ENCODE data around the gene SERPINA3.

SERPINA3 gene

GRCh38 chr14:94650806-94651805 is 38.9 kb downstream of the SERPINA3 start:
- FAIRE-seq (no peak), DNase-seq (ENCODE audit: insufficient read length, low spot score) (no peak)

GRCh38 chr14:94653321-94653720 is 41.1 kb downstream of the SERPINA3 start:
- DNase-seq (ENCODE audit: insufficient read length, low spot score) (no peak), FAIRE-seq (no peak)

DNA sequence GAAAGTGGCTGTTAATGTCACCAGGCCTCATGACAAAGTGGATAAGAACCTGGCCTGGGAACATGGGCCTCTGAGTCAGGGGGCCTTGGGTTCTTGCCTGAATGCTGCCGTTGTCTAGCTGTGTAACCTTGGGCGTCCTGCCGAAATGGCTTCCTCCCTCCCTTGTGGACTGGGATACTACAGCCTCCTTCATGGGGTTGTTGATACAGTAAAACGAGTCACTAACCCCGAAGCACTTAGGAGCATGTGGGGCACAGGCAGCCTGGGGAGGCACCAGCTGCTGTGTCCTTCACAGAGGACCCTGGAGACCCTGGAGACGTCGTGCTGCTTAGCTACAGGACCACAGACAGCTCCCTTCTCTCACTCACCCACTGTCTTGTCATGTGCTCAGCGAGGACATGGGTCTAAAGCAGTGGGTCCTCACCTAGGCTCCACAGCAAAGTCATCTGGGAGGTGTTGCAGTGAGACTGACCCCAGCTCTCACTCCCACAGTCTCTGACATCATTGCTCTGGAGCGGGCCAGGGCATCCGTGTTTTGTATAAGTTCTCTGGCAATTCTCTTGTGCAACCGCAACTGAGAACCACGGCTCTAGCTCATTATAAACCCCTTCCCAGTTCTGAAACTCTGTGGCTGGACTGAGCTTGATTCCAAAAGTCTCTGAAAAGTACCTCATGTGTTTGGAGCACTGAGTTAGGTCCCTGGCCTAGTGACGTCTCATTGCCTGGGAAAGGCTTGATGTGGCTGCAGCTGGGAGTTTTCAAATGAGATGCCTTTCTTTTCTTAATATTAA is 42.1 kb downstream of the SERPINA3 start:
- no peak for DNase-seq (ENCODE audit: insufficient read length, low spot score)
- FAIRE-seq, result no peak

- DNase-seq (ENCODE audit: insufficient read length, low spot score), result no peak
- FAIRE-seq, result no peak
These were observed 43.0 kb downstream of the SERPINA3 start for GRCh38 chr14:94655169-94655710.

GRCh38 chr14:94656043-94656442 is 43.9 kb downstream of the SERPINA3 start:
- FAIRE-seq, result no peak

DNA sequence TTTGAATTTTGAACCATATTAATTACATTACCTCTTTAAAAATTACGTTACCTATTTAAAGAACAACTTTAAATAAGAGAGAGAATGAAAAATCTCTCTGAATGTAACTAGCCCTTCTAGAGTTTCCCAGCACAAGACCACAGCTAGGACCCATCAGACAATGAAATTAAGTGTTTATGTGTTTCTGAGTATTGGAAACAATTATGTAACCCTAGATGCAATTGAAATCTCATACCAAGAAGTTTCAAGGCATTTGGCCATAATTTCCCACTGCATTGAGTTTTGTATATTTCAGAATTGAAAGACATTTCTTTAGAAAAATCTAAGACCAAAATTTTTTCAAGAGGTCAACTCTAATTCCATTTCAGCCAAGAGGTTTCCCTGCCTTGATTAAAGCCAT is 47.1 kb downstream of the SERPINA3 start:
- DNase-seq (ENCODE audit: insufficient read length, low spot score), result no peak
- no peak for FAIRE-seq

More at GRCh38 chr14:94656043-94656442, 43.9 kb downstream of the SERPINA3 start:
- no peak for DNase-seq (ENCODE audit: insufficient read length, low spot score)

DNA sequence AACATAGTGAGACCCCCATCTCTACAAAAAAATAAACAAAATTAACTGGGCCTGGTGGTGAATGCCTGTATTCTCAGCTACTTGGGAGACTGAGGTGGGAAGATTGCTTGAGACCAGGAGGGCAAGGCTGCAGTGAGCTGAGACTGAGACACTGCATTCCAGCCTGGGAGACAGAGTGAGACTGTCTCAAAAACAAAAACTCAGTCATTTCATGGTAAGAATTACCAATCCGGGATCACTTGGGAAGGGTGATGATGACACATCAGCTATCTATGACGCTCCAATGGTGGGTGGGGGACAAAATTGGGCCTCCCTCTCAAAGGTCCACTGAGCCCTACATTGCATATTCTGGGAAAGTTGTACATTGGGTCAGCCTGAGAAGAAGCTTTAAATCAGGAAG is 47.7 kb downstream of the SERPINA3 start:
- DNase-seq (ENCODE audit: insufficient read length, low spot score), result no peak
- FAIRE-seq, result no peak

DNA sequence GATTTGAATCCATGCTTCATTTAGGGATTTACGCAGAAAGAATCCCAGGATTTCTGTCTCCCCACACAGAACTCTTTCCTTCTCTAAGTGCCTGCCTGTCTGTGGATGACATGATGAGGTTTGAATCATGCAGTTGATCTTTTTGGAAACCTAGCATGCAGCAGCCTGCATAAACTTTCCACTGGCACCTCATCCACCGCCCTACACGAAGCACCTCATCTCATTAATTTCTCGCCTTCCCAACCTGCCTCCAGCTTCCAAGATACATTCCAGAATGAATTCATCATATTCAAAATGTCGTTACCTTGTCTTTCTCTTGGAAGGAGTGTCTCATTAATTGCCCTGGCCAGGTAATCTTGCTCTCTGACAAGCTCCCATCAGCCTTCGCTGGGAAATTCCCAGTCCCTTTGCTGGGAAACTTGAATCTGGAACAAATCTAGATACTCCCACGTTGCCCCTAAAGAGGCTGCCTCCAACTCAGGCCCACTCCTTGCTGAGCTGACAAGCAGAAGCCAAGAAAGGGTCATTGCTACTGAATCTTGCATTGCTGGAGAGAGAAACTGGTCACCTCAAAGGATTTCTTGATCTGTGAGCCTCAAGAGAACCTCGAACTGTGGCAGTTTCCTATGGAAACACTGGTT is 48.2 kb downstream of the SERPINA3 start:
- no peak for FAIRE-seq
- DNase-seq (ENCODE audit: insufficient read length, low spot score), result no peak

GRCh38 chr14:94663538-94663937 is 51.3 kb downstream of the SERPINA3 start:
- DNase-seq (ENCODE audit: insufficient read length, low spot score), result no peak
- no peak for FAIRE-seq

DNA sequence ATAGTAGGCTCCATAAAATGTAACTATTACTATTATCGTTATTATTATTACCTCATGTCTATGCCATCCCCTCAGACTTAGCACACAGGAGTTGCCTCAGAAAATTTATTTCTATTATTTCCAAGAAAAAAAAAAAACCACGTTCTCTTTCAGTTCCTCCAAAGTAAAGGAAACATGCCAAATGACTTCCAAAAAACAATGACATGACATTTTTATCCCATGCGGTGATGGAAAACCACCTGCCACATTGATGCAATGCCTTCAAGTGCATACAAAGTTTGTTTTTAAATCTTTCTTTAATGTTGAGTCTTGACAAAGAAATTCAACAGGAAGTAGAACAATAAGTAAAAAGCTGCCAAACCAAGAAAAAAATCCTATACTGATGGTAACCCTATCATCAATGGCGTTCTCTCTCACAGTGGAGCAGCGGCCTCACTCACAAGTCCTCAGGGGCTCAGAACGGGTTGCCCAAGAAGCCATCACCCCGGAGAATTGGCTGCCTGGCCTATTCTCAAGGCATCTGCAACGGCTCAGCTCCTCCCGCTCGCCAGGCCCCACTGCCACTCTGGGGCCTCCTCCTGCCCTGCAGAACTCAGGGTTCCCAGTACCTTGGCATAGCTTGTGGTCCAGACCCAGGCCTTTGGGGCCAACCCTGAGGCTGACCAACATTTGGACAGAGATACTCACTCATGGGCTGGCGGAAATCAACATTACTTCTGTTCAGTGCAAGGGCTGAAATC is 51.9 kb downstream of the SERPINA3 start:
- FAIRE-seq (no peak), DNase-seq (ENCODE audit: insufficient read length, low spot score) (no peak)

DNA sequence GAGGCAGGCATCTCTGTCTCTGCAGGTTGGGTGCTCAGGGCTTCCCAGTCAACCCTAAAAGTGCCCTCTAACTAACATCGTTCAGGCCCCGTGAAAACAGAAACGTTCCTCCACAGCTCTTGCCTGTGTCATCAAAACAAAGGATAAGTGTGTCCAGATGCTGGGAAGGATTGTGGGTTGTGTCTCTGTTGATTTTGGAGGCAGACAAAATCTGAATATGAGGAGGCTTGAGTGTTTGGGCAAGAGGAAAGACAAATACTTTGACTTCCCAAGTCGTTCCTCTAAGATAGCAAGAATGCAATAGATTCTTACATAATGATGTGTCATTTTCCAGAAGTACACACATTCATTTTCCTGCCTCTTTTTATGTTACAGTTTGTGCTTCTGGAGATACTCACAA is 52.9 kb downstream of the SERPINA3 start:
- DNase-seq (ENCODE audit: insufficient read length, low spot score) (no peak), FAIRE-seq (no peak)

- DNase-seq (ENCODE audit: insufficient read length, low spot score), result no peak
- FAIRE-seq, result no peak
These were observed 53.4 kb downstream of the SERPINA3 start for GRCh38 chr14:94665544-94665943.

GRCh38 chr14:94670692-94671285 is 58.6 kb downstream of the SERPINA3 start:
- no peak for DNase-seq (ENCODE audit: insufficient read length, low spot score)
- FAIRE-seq, result no peak

GRCh38 chr14:94671870-94672444 is 59.8 kb downstream of the SERPINA3 start:
- FAIRE-seq (no peak), DNase-seq (ENCODE audit: insufficient read length, low spot score) (no peak)

GRCh38 chr14:94673071-94673470 is 60.9 kb downstream of the SERPINA3 start:
- DNase-seq (ENCODE audit: insufficient read length, low spot score), result no peak
- no peak for FAIRE-seq

Data from GM19239 (cell line).